ENCODE data around the gene ZFC3H1.

GRCh38 chr12:71638499-71638898, 25.1 kb downstream of the ZFC3H1 start:
- TF ChIP-seq CTCF (IDR thresholded peaks at IDR 0.05; ENCODE audit: insufficient read depth, low read length, poor library complexity, severe bottlenecking) (no peak), EZH2phosphoT487 (conservative IDR thresholded peaks at IDR 0.05; ENCODE audit: low read length) (no peak)
